NCI-H510A (cell line): ENCODE measurements around the gene C1QTNF1.
"Not testable (repeated sequence)": the region's sequence is repeated elsewhere in the genome, so short reads cannot be mapped to it uniquely, and the experiment has no call there.

Source experiments
- DNase-seq: peaks from one replicate; lab custom pipeline; 2025; lab: John Stamatoyannopoulos, UW

Gene C1QTNF1

DNA sequence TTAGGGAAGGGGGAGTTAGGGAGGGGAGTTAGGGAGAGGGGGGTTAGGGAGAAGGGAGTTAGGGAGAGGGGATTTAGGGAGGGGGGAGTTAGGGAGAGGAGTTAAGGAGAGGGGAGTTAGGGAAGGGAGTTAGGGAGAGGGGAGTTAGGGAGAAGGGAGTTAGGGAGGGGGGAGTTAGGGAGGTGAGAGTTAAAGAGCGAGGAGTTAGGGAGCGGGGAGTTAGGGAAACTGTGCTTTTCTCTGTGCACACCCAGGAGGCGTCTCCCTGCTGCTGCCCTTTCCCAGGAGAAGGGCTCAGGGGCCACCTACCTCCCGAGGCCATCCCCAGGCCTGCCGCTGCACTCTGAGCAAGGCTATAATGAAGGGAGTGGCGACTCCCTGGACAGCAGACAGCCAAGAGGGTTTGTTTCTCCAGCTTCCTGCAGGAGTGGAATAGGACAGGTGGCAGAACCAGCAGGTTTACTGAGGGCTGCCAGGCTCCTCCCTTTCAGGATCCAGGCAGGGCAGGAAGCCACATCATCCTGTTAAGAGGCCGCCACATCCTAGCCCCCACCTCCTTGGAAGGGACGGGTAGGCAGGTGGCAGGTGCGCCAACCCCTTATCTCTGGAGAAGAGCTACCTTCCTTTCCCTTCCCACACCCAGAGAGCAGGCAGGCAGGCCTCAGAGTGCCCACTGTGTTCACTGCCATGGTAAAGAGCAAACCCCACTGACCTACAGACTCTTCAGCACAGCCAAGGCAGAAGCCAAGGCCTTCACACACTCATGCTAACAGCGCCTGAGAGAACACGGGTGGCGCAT is 18.7 kb upstream of the C1QTNF1 start:
- DNase-seq = peak; percentile 97

DNA sequence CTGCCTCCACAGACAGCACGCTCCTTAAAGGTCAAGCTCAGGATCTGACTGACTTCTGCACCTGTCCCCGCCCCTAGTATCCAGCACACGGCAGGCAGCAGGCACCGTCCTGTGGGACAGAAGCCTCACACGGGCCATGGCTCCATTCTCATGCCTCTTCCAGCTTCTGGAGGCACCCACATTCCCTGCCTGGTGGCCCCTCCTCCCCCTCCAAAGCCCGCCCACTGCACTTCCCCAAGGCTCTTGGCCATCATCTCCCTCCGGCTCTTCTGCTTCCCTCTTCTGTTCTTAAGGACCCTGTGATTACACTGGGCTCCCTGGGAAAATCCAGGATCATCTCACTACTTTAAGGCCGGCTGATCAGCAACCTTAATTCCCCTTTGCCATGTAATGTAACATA is 17.9 kb upstream of the C1QTNF1 start:
- DNase-seq = no peak

DNA sequence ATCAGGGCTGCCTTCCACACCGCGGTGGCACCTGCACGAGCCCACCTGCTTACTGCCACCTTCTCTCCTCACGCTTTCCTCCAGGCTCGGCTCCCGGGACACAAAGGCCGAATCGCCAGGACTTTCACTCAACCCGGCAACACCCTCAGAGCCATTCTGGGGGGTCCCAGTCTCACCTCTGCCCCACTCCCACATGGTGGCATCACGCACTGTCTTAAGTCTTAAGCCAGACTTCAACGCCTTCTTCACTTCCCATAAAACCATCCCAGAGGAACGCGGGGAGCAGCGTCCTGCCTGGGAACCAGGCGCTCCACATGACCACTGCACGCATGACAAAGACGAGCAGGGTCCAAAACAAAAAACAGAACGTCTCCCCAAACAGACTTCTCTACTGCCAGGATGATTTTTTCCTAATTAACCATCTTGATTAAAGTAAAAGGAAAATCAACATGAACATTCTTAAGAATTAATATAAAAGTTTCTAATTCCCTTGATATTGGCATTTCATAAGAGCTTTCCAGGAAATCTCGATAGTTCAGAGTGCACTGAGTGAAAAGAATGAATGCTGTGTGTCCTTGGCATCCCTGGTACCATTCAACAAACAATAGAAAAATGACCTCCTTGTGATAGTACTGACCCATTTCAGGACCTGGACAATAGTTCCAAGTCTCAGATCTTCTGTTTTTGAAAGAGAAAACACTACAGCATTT is 17.0 kb upstream of the C1QTNF1 start:
- DNase-seq = no peak

DNA sequence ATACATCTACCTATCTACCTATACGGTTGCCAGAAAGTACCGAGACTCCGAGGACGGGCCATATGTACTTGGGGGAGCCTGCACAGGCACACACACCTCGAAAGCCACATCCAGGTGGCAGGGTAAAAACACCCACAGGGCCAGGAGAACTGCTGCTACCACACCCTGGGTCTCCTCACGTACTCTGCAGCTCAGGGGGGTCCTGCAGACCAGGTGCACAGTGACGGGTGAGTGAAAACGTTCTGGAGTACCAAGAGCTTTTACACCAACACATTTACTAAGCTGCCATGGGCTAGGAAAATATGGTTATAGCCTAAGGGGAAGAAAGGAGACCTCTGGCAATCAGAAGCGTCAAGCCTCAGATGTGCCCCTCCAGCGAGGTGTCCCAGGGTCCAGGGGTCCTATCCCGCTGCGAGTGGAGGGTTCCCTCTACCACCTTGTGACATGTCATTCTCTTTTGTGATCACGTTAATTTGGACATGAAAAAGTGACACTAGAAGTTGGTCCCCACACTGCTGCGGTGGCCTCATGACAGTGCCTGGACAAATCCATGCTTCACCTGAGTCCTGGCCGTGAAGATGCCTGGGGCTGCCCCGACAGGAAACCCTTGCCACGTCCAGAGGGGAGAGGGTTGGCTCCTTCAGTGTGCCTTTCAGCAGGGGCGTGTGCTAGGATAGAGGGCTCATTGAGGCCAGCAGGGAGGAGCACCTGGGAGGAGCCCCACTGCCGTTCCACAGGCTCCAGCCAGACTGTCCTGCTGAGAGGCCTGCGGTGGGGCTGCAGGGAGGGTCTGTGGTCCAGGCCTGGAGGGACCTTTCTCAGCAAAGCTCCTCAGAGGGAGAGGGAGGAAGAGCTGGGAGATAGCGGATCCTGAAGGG is 16.2 kb upstream of the C1QTNF1 start:
- no peak for DNase-seq

DNA sequence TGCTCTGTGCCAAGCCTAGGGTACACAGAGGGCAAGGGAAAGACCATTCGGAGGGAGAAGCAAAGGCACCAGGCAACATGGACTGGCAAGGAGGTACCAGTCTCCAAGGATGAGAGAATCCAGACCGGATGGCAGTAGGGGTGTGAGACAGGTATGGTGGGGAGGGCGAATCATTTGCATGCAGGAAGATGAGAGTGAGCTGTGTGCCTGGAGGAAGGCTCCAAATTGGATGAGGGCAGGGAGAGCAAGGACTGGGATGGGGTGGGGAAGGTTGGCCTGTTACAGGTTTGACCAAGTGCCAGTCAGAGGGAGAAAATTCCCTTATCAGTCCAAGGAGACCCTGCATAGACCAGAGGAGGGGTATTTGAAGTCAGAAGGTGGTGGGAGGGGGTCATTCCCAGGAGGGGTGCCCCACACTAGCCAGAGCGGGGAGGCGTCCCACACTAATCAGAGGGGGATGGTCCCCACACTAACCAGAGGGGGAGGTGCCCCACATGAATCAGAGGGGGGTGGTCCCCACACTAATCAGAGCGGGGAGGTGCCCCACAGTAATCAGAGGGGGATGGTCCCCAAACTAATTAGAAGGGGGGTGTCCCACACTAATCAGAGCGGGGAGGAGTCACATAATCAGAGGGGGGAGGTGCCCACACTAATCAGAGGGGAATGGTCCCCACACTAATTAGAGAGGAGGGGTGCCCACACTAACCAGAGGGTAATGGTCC is 15.1 kb upstream of the C1QTNF1 start:
- DNase-seq = no peak

DNA sequence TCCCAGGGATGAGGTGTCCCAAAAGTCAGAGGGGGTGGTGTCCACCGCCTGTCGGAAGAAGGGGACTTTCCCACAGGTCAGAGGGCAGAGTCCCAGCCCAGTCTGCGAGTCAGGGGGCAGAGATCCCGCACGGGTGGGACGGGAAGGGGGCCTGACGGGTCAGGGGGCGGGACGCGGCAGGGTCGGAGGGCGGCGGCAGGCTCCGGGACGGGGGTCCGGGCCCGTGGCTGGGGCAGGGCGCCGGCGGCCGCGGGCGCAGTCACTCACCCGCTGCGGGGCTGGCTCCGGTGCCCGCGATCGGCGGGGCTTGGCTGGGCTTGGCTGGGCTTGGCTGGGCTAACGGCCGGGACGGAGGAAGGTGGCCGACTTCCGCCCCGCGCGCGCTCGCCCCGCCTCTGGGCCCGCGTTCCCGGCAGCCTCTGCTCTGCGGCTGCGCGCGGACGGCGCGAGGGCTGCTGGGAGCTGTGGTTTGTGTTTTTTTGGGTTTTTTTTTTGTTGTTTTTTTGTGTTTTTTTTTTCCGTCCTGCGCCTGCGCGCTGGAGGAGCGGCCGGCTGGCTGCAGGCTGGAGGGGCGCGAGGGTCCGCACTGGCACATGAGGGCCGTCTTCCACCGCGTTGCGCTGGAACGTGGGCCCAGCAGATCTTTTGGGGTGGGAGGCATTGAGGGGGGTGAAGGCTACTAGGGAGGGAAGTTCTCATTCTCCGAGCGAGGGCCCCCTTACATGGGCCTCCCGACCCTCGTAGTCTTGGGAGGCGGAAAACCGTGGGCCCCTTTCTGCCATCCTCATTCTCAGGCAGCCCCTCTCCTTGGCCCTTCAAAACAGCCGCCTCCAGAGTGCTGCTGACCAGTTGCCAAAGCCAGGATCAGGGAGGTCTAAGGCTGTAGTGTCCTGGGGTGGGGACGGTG is 14.3 kb upstream of the C1QTNF1 start, which contains the start of gene CANT1:
Gene CANT1, minus strand, starts transcription at position 368 of the 907 bp plus-strand sequence. CDS start 12,142 bp downstream, outside the sequence.
- peak; percentile 62 for DNase-seq

DNA sequence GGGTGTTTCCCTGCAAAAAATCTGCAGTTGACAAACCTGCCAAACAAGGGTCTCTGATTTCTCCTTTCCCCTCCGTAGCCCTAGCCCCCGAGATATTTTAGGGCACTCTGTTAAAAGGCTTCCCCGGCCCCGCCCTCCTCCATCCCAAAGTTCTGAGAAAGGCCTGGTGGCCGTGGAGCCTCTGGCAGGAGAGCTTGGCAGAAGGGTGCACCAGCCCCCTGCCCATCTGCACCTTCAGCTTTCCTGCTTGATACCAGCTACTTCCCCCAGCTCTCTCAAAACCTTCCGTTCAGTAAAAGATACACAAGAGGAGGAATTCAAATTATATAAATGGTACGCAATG is 13.7 kb upstream of the C1QTNF1 start:
- DNase-seq = no peak

DNA sequence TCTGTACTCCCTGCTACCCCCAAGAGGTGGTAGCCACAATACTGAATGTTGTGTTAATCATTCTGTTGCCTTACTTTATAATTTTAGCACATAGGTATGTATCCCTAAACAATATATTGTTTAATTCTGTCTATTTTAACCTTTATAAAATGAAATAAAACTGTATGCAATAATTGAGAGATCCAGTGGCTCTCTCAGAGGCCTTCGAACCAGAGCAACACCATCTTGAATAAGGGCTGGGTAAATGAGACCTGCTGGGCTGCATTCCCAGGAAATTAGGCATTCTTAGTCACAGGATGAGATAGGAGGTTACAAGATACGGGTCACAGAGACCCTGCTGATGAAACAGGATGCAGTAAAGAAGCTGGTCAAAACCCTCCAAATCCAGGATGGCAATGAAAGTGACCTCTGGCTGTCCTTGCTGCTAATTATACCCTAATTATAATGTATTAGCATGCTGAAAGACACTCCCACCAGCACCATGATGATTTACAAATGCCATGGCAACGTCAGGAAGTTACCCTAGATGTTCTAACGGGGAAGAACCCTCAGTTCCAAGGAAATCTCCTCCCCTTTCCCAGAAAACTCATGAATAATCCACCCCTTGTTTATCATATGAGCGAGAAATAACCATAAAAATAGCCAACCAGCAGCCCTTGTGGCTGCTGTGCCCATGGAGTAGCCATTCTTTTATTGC is 12.4 kb upstream of the C1QTNF1 start:
- no peak for DNase-seq

DNA sequence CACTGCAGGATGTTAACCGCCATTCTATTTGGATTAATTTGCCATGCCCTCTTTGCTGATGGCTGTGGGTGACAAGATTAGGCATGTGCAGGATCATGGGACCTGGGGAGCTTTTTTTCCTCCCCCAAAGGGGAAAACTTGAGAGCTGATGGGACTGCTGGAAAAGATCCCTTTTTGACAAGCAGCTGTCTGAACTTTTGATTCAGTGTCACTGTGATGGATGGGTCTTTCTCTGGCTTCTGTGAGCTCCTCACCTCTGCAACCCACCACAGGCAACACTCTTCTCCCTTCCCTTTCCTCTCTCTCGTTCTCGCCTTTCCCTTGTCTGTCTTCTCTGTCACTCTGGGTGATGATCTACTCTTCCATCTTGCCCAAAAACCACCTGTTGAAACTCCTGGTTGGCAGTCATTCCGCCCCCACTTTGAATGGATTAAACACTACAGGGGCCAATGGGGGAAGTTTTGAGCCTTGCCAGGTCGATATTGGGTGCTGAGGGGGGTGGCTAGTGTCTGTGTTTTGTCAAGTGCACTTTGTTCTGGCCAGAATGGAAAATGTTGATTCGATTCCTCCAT is 11.3 kb upstream of the C1QTNF1 start:
- DNase-seq = no peak

DNA sequence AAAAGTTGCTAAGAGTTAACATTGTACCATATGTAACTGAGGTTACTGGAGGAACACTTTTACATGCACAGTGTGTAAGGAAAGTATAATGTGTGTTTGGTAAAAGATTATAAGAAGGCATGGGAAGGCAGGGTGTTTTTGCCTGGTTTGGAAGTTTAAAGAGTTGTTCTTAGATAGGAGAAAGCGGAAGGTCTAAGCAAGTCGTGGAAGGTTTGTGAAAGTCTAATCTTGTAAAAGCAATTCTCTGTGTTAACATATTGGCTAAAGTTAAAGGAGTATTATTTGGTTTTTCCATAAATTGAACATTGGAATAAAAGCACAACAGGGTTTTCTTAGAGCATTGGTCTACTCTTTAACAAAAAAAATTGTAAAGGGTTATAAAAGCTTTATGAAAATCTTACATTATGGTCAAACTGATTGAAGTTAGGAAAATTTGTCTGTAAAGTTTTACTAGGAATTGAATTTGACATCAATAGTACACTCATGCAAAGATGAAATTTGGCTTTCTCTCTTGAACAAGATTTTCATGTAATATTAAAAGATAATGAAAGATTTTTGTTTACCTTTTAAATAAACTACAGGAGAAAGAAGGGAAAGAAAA is 9.7 kb upstream of the C1QTNF1 start:
- no peak for DNase-seq

DNA sequence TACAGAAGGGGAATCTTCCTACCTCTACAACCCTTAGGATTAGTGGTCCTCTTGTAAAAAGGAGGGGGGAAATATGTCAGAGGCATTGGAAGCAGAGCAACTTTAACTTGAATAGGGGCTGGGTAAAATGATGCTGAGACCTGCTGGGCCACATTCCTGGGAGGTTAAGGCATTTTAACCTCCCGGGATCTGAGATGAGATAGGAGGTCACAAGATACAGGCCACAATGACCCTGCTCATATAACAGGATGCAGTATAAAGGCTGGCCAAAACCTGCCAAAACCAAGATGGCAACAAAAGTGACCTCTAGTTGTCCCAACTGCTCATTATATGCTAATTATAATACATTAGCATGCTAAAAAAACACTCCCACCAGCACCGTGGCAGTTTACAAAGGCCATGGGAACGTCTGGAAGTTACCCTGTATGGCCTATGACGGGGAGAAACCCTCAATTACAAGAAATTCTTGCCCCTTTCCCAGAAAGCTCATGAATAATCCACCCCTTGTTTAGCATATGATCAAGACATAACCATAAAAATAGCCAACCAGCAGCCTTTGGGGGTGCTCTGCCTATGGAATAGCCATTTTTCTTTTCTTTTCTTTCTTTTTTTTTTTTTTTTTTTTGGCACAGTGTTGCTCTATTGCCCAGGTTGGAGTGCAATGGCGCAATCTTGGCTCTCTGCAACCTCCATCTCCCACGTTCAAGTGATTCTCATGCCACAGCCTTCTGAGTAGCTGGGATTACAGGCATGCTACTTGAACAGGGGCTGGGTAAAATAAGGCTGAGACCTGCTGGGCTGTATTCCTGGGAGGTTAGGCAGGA is 6.2 kb upstream of the C1QTNF1 start:
- DNase-seq = no peak

DNA sequence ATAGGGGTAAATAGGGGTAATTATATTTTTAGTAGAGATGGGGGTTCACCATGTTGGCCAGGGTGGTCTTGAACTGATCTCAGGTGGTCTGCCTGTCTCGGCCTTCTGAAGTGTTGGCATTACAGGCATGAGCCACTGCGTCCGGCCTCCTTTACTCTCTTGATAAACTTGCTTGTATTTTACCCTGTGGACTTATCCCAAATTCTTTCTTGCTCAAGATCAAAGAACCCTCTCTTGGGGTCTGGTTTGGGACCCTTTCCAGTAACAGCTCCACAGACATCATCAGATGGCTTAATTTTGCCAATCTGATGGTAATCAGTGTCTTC is 5.6 kb upstream of the C1QTNF1 start:
- no peak for DNase-seq

DNA sequence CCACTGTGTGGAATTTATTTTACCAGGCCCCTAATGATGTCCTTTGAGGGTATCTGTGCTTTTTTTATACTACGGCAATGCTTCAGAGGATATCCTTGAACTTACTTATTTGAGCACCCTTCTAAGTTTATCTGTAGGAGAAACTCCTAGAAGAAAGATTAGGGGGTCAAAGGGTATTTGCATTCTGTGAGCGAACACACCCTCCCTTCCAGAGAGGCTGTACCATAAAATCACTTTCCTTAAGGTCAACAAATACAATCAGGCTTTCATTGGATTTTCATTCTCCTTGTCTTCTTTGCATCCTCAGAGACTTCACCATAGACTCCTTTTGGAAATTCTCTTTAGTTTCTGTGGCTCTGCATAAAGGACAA is 4.7 kb upstream of the C1QTNF1 start:
- no peak for DNase-seq

DNA sequence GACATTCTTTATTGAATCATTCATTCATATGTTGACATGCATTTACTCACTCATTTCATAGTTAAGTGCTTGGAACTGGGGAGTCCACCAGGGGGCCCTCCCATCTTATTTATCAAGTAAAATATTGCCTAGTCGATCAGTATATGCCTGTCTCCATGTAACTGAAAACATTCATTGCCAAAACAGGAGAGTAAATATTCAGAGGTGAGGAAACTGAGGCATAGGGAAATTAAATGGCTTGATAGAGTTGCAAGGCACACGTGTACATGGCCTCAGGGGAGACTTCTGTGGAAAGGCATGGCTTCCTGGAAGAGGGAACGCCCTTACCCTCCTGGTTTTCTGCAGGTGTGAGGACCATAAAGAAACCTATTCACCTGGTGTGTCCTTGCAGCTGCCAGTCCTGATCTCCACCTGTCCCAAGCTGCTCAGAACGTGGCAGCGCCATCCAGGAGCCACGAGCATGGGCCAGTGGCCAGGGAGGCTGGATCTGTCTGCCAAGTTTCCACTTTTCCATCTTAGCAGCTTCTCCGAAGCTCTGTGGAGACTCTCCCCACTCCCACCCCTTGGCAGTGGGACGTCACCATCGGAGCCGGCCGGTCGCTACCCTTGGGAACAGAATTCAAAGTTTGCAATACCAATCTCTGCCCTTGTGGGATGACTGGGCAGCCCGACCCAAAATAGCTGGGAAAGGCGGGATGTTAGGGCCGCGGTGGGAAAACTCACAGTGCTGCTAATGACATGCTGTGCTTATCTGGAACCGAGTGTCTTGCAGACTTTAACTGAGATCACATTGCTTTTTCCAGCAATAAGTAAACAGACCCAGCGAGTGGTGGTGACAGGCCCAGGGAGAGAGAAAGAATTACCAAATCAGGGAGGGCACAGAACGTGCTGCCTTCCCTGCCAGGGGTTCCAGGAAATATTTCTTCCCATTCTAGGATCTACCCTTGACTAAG is 4.1 kb upstream of the C1QTNF1 start:
- DNase-seq = no peak

DNA sequence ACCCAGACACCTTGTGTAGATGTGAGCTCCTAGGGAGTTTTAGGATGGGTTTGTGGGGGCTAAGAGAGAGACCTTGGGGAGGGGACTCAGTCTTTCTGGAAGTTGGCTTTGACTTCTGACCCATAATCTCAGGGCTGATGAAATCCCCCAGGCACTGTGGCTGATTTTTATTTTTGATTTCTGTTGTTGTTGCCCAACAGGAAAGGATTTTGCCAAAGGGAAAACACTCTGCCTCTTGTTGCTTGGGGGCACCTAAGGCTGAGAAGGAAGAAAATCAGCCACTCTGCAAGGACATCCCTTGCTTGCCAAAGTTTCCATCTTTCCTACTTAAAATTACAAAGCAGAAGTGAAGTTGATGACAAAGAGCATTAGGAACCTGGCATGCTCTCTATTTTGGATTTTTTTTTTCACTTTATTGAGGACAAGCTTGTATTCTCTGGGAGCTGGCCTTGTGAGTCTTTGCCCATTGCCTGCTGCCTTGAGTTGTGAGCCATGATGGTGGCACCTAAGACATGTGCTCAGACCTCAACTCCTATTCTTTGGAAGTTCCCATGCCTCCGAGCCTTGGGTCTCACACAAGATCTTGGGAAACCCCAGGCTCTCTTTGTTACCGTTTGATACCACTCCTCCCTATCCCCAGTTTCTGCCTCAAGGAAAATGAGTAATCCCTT is 3.2 kb upstream of the C1QTNF1 start:
- DNase-seq = no peak

DNA sequence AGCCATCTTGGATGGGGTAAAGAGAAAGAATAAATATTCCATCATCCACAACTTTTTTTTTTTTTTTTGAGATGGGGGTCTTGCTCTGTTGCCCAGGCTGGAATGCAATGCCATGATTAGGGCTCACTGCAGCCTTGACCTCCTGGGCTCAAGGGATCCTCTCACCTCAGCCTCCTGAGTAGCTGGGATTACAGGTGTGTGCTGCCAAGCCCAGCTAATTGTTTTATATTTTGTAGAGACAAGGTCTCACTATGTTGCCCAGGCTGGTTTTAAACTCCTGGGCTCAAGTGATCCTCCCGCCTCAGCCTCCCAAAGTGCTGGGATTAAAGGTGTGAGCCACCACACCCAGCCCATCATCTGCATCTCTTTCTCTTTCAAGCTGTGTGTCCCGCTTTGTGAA is 2.0 kb upstream of the C1QTNF1 start:
- DNase-seq = not testable (repeated sequence)

DNA sequence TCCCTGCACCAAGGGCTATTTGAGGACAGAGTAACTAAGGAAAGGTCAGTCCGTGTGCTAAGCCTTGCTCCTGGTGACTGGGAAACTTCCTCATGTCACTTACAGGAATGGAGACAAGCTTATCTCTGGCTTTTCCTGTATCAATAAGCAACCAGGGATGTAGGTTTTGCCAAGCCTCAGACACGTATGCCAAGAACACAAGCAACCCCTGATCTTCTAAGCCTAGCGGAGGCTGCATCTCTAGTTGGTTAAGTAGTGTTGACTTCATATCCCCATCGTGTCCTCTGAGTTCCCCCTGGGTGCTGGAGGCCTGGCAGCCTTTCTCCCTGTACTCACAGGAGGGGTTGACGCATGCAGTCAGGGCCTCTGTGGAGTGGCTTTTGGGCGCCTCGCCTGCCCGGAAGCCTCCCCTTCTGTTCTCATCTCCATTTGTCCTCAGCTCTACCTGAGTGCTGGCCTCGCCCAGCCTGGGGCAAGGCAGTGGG is 1.4 kb upstream of the C1QTNF1 start:
- DNase-seq = no peak
